Measurements from ENCODE around the gene ITPK1.

ITPK1 gene

GRCh38 chr14:92968291-92969020, 147.3 kb downstream of the ITPK1 start:
- DNase-seq (ENCODE audit: low spot score), result no peak

GRCh38 chr14:92967346-92967926, 148.3 kb downstream of the ITPK1 start:
- no peak for DNase-seq (ENCODE audit: low spot score)

- no peak for DNase-seq (ENCODE audit: low spot score)
These were observed 150.4 kb downstream of the ITPK1 start for GRCh38 chr14:92965281-92965680.

DNA sequence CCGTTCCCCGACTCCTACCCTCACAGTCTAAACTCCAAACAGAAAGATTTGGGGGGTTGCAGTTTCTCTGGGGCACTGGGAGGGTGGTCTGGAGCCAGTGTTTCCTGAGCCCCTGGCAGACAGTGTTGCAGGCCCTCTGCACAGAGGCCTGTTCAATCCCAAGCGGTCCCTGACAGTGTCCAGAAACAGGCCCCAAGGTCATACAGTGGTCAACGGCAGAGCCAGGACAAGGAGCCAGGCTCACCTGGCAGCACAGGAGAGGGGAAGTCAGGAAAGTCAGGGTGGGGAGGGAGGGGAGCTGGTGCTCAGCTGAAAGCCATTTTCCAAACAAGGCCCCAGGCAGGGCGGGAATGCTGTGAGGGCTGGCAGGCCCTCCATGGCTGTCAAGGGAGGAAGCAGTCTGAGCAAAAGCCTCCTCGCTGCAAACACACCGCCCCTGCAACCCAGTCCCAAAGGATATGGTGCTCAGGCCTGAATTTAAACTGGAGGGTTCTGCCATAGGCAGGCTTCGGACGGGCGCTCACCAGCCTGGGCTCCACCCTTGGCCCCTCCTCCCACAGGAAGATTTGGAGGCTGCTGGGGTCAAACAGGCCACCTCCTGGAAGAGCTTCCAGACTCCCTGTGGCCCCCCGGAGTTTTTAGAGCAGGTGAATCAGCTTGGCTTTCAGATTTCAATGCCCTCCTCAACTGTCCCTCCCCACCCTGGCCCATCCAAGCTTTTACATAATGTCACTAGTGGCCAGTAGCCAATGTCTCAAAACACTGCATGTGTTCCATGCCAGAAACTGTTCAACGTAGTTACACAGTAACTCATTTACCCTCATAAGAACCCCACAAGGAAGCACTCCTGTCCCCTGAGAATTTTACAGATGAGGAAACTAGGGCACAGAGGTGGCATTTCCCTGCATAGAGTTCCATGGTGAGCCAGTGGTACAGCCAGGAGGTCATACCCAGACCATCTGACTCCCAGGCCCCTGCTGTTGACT, 151.3 kb downstream of the ITPK1 start:
- peak; percentile 36 for DNase-seq (ENCODE audit: low spot score)

- no peak for DNase-seq (ENCODE audit: low spot score)
These were observed 152.2 kb downstream of the ITPK1 start for GRCh38 chr14:92963301-92964123.

GRCh38 chr14:92962831-92963095, 153.0 kb downstream of the ITPK1 start:
- no peak for DNase-seq (ENCODE audit: low spot score)

GRCh38 chr14:92962031-92962830, 153.5 kb downstream of the ITPK1 start:
- no peak for DNase-seq (ENCODE audit: low spot score)

GRCh38 chr14:92961567-92961855, 154.2 kb downstream of the ITPK1 start:
- no peak for DNase-seq (ENCODE audit: low spot score)

DNA sequence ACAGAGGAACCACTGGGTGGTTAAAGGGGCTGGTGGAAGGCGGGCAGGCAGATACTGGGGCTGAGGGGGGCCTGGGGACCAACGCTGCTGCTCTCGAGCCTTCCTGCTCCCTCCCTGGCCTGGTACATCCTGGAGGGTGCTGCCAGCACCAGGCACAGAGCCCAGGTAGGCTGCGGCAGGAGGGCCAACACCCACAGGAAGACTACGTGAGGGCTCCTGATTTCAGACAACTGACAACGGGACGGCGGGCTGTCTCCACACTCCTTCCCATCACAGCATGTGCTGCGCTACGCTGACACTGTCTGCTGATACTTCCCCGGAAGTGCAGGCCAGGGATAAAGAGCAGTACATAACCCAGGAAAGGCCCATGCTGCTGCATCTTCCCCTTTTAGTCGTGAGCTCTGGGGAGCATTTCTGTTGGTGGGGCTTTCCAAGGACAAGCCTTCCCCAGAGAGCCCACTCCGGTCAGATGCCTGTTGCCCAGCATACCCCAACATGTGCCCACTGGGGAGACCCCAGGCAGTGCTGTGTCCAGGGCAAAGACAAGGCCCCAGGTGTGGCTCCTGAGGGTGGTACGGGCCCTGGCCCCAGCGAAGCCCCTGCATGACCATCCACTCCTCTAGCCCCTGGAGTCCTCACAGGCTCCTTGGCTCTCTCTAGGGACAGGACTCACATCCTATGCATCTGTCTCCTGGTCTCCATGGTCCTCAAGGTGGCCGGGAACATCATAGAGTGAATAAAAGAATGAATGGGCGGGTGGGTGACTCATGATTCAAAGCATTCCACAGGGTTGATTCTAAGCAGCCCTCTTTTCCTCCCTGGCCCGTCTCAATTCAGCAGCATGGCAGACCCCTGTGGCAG, 154.8 kb downstream of the ITPK1 start:
- peak; percentile 69 for DNase-seq (ENCODE audit: low spot score)

- DNase-seq (ENCODE audit: low spot score), result no peak
These were observed 155.7 kb downstream of the ITPK1 start for GRCh38 chr14:92959761-92960680.

GRCh38 chr14:92959189-92959531, 156.6 kb downstream of the ITPK1 start:
- no peak for DNase-seq (ENCODE audit: low spot score)

DNA sequence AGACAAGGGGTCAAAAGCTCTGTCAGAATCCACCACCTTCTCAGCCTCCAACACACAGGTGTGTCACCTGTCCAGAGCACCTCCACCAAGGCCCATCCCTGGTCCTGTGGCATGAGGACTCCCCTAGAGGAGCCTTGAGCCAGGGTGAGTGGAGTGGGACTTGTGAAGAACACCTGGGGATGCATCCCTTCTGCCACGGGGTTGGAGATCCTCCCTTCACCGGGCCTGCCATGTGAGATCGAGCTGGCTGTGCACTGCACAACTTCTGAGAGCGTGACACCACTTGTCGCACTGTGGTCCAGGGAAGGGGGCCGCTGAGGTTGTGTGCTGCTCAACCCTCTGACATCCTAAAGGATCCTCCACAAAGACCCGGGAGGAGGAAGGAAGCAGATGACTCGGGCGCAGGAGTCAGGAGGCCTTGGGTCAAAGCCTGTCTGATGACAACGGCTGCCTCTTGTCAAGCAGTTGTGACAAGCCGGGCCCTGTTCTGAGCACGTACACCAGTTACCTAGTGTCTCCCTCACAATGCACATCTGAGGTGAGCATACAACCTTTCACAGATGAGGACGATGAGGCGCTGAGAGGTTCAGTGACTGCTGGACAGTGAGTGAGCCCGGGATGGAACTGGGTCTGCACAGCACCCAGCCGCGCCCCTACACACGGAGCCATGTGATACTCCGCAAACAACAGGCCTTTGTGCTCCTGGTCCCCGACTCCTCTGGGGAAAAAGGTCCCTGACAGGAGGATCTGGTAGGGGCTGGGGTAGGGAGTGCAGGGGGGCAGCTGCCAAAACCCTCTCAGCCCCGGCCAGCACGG, 157.1 kb downstream of the ITPK1 start:
- DNase-seq (ENCODE audit: low spot score), result no peak

GRCh38 chr14:92956961-92957360, 158.8 kb downstream of the ITPK1 start:
- no peak for DNase-seq (ENCODE audit: low spot score)

DNA sequence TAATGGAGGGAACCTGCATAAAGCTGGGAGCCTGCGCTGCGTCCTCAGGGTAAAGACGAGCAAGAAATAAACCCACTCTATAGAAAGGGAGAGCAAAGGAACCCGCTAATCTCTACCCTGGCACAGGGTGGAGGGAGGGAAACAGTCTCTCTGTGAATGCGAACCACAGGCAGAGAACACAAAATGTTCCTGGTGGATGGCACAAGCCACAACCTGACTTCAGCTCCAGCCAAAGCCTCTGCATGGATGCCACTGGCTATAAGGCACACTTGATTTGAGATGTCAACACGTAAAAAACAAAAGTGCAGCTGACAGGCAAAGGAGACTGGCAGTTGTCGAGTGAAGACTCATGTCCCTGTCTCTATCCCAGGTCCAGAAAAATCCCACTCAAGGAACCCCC, 160.3 kb downstream of the ITPK1 start:
- no peak for DNase-seq (ENCODE audit: low spot score)

DNA sequence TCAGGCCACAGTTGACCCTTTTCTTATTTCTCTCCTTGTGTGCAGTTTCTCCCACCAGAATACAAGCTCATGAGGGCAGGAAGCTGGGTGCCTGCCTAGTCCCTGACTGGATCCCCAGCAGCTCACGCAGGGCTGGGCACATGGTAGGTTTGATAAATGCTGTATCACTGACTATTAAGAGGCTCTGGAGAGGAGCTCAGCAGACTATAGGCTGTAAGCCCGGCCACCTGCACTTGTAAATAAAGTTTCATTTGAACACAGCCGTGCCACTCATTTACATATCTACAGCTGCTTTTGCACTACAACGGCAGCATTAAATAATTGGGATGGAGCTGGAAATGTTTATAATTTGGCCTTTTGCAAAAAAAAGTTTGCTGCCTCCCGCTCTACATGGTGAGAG, 160.8 kb downstream of the ITPK1 start:
- DNase-seq (ENCODE audit: low spot score), result no peak

GRCh38 chr14:92953526-92953925, 162.2 kb downstream of the ITPK1 start:
- no peak for DNase-seq (ENCODE audit: low spot score)

GRCh38 chr14:92952481-92953298, 163.0 kb downstream of the ITPK1 start:
- DNase-seq (ENCODE audit: low spot score), result no peak
